Left hindlimb (tissue), 1 donor: ENCODE results near the gene FEN1.
A peak's percentile ranks its signal among the peaks of the same experiment; 100 is the strongest.

Source experiments
- DNase-seq: peaks from one replicate; pipeline ENCODE4 v3.0.0-alpha.2; 2018

FEN1 gene

GRCh38 chr11:61792310-61793082 lies at the start of gene FEN1, which contains the start of gene TMEM258:
FEN1 (plus strand) TSS chr11:61792911; CDS start chr11:61795362, 2,451 bp downstream.
TMEM258 (minus strand) TSS chr11:61792599; CDS start chr11:61792558, 41 bp downstream.
- peak; percentile 94 for DNase-seq

GRCh38 chr11:61743486-61744095 lies 49.1 kb upstream of the FEN1 start:
- DNase-seq = no peak

GRCh38 chr11:61744181-61744580 lies 48.5 kb upstream of the FEN1 start:
- DNase-seq = no peak

GRCh38 chr11:61744609-61745156 lies 48.0 kb upstream of the FEN1 start:
- DNase-seq = no peak

- DNase-seq = no peak
These were observed 46.8 kb upstream of the FEN1 start for GRCh38 chr11:61745781-61746441.

- no peak for DNase-seq
These were observed 46.1 kb upstream of the FEN1 start for GRCh38 chr11:61746442-61747191.

GRCh38 chr11:61747192-61747966 lies 45.3 kb upstream of the FEN1 start:
- DNase-seq = peak; percentile 68

- no peak for DNase-seq
These were observed 44.8 kb upstream of the FEN1 start for GRCh38 chr11:61747967-61748285.

- DNase-seq = peak; percentile 68
These were observed 43.0 kb upstream of the FEN1 start for GRCh38 chr11:61749591-61750217.

GRCh38 chr11:61750631-61751273 lies 42.0 kb upstream of the FEN1 start:
- no peak for DNase-seq

- DNase-seq = no peak
These were observed 41.3 kb upstream of the FEN1 start for GRCh38 chr11:61751384-61751783.

- DNase-seq = peak; percentile 59
These were observed 40.4 kb upstream of the FEN1 start, which contains the start of gene MYRF for GRCh38 chr11:61752117-61752924. MYRF (plus strand) TSS chr11:61752636; CDS start chr11:61752745, 109 bp downstream.

- no peak for DNase-seq
These were observed 39.7 kb upstream of the FEN1 start for GRCh38 chr11:61752925-61753521.

- DNase-seq = no peak
These were observed 39.0 kb upstream of the FEN1 start for GRCh38 chr11:61753672-61754071.

GRCh38 chr11:61754534-61755482 lies 37.9 kb upstream of the FEN1 start:
- DNase-seq = no peak

GRCh38 chr11:61756147-61756451 lies 36.6 kb upstream of the FEN1 start:
- no peak for DNase-seq

- no peak for DNase-seq
These were observed 36.1 kb upstream of the FEN1 start for GRCh38 chr11:61756452-61757212.
